ENCODE measurements around the gene NANOS1.

The NANOS1 gene

DNA sequence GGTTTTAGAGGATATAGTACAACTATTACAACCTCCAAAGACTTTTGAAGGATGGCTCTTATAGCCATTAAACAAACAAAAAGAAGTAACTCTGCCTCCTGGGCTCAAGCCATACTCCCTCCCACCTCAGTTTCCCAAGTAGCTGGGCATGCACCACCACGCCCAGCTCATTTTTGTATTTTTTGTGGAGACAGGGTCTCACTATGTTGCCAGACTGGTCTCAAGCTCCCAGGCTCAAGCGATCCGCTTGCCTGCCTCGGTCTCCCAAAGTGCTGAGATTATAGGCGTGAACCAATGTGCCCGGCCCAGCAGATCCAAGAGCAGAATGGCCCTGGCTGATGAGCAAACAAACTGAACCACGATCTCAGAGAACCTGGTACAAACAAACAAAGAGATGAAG, 16.0 kb downstream of the NANOS1 start:
- DNase-seq (ENCODE audit: low read depth): no peak
- TF ChIP-seq MYC (IDR thresholded peaks at IDR 0.05; ENCODE audit: low read depth, low read length): no peak
- TF ChIP-seq, protein P1, sequence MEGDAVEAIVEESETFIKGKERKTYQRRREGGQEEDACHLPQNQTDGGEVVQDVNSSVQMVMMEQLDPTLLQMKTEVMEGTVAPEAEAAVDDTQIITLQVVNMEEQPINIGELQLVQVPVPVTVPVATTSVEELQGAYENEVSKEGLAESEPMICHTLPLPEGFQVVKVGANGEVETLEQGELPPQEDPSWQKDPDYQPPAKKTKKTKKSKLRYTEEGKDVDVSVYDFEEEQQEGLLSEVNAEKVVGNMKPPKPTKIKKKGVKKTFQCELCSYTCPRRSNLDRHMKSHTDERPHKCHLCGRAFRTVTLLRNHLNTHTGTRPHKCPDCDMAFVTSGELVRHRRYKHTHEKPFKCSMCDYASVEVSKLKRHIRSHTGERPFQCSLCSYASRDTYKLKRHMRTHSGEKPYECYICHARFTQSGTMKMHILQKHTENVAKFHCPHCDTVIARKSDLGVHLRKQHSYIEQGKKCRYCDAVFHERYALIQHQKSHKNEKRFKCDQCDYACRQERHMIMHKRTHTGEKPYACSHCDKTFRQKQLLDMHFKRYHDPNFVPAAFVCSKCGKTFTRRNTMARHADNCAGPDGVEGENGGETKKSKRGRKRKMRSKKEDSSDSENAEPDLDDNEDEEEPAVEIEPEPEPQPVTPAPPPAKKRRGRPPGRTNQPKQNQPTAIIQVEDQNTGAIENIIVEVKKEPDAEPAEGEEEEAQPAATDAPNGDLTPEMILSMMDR (IDR thresholded peaks at IDR 0.05; ENCODE audit: low read depth, low read length): no peak
- TF ChIP-seq, protein P2, sequence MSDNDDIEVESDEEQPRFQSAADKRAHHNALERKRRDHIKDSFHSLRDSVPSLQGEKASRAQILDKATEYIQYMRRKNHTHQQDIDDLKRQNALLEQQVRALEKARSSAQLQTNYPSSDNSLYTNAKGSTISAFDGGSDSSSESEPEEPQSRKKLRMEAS (IDR thresholded peaks at IDR 0.05; ENCODE audit: low read depth, low read length): no peak
- no peak for TF ChIP-seq POLR2A (IDR thresholded peaks at IDR 0.05; ENCODE audit: extremely low read depth, insufficient read length)
- H3K4me3 ChIP-seq (ENCODE audit: low read depth, low read length): no peak overlapping the region

DNA sequence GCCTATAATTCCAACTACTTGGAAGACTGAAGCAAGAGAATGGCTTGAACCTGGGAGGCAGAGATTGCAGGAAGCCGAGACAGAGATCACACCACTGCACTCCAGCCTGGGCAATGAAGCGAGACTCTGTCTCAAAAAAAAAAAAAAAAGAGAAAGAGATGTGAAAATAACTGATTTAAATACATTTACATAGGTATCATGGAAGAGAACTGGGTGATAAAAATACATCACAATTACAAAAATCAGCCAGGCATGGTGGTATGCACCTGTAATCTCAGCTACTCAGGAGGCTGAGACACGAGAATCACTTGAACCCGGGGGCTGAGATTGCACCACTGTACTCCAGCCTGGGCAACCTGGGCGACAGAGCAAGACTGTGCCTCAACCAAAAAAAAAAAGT, 19.8 kb downstream of the NANOS1 start:
- no peak for DNase-seq (ENCODE audit: low read depth)
- no peak overlapping the region for H3K4me3 ChIP-seq (ENCODE audit: low read depth, low read length)
- TF ChIP-seq, protein P1 (IDR thresholded peaks at IDR 0.05; ENCODE audit: low read depth, low read length): no peak
- TF ChIP-seq, protein P2 (IDR thresholded peaks at IDR 0.05; ENCODE audit: low read depth, low read length): no peak
- TF ChIP-seq MYC (IDR thresholded peaks at IDR 0.05; ENCODE audit: low read depth, low read length) (no peak), POLR2A (IDR thresholded peaks at IDR 0.05; ENCODE audit: extremely low read depth, insufficient read length) (no peak)

DNA sequence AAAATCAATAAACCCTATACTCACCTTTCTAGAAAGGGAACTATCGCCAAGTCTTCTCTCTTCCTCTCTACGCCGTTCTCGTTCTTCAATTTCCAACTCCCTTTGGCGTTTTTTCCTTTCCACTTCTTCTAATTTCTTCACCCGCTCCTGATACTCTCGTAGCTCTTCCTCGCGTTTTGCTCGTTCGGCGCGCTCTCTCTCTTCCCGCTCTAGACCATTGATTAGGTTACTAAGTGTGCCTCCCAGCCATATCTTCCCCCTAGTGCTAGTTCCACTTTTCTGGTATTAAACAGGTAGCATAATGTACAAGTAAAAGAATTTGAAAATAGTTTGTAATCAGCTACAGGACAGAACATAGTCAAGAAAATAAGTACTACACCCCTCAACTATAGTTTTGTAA, 20.3 kb downstream of the NANOS1 start:
- DNase-seq (ENCODE audit: low read depth): no peak
- TF ChIP-seq, protein P2 (IDR thresholded peaks at IDR 0.05; ENCODE audit: low read depth, low read length): no peak
- TF ChIP-seq POLR2A (IDR thresholded peaks at IDR 0.05; ENCODE audit: extremely low read depth, insufficient read length) (no peak), MYC (IDR thresholded peaks at IDR 0.05; ENCODE audit: low read depth, low read length) (no peak)
- TF ChIP-seq, protein P1 (IDR thresholded peaks at IDR 0.05; ENCODE audit: low read depth, low read length): no peak
- no peak overlapping the region for H3K4me3 ChIP-seq (ENCODE audit: low read depth, low read length)

DNA sequence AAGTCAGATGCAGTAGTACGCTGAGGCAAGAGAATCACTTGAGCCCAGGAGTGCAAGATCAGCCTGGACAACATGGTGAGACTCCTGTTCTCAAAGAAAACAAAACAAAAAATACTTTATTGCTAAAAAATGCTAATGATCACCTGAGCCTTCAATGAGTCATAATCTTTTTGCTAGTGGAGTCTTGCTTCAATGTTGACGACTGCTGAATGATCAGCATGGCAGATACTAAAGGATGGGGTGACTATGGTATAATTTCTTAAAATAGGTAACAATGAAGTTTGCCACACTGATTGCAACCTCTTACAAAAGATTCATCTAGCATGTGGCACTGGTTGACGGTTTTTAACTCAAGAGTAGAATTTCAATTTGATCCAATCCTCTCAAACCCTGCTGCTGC, 22.3 kb downstream of the NANOS1 start:
- H3K4me3 ChIP-seq (ENCODE audit: low read depth, low read length): no peak overlapping the region
- TF ChIP-seq POLR2A (IDR thresholded peaks at IDR 0.05; ENCODE audit: extremely low read depth, insufficient read length) (no peak), MYC (IDR thresholded peaks at IDR 0.05; ENCODE audit: low read depth, low read length) (no peak)
- TF ChIP-seq, protein P1 (IDR thresholded peaks at IDR 0.05; ENCODE audit: low read depth, low read length): no peak
- TF ChIP-seq, protein P2 (IDR thresholded peaks at IDR 0.05; ENCODE audit: low read depth, low read length): no peak
- DNase-seq (ENCODE audit: low read depth): no peak

DNA sequence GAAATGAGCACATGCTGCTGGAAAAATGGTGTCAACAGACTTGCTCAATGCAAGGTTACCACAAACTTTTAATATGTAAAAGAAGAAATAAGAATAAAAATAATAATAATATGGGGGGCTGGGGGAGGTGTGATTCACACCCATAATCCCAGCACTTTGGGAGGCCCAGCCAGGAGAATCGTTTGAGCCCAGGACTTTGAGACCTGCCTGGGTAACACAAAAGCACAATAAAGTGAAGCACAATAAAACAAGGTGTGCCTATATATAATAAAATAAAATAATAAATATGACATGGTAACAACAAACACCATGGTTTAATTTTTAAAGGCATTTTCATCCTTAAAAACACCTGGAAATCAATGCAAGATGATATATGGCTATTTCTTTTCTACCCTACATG, 26.0 kb downstream of the NANOS1 start:
- DNase-seq (ENCODE audit: low read depth): no peak
- H3K4me3 ChIP-seq (ENCODE audit: low read depth, low read length): no peak overlapping the region
- TF ChIP-seq, protein P2 (IDR thresholded peaks at IDR 0.05; ENCODE audit: low read depth, low read length): no peak
- TF ChIP-seq, protein P1 (IDR thresholded peaks at IDR 0.05; ENCODE audit: low read depth, low read length): no peak
- TF ChIP-seq MYC (IDR thresholded peaks at IDR 0.05; ENCODE audit: low read depth, low read length) (no peak), POLR2A (IDR thresholded peaks at IDR 0.05; ENCODE audit: extremely low read depth, insufficient read length) (no peak)

DNA sequence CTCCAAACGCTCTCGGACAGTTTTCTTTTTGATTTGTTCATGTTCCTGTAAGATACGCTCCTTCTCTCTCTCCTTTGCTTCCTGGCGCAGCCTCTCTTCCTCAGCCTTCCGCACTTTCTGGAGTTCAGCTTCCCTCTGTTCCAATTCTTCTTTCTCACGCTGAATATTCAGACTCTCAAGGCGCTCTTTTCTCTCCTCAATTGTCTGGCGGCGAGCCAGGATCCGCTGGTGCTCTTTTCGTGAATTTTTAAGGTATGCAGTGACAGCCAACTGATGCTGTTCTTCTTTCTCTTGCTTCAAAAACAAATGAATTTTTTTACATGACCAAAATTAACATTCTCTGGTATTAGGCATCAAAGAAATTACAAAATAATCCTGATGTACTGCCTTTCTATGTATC, 28.5 kb downstream of the NANOS1 start:
- no peak for DNase-seq (ENCODE audit: low read depth)
- H3K4me3 ChIP-seq (ENCODE audit: low read depth, low read length): no peak overlapping the region
- TF ChIP-seq MYC (IDR thresholded peaks at IDR 0.05; ENCODE audit: low read depth, low read length): no peak
- TF ChIP-seq, protein P2 (IDR thresholded peaks at IDR 0.05; ENCODE audit: low read depth, low read length): no peak
- TF ChIP-seq, protein P1 (IDR thresholded peaks at IDR 0.05; ENCODE audit: low read depth, low read length): no peak
- TF ChIP-seq POLR2A (IDR thresholded peaks at IDR 0.05; ENCODE audit: extremely low read depth, insufficient read length): no peak

Data from NB4 (cell line).